Thymus (tissue), 11 donors: ENCODE results near the gene ARHGAP9. TPM values are rescaled to one million over a fixed set of nuclear protein-coding genes. Genes with fewer than 3 reads are reported as not detected.
A peak's percentile ranks its signal among the peaks of the same experiment; 100 is the strongest.
"Not testable (repeated sequence)": the region's sequence is repeated elsewhere in the genome, so short reads cannot be mapped to it uniquely, and the experiment has no call there.

Experiments used
- DNase-seq, 9 donors: peaks; one replicate each; pipeline ENCODE4 v3.0.0-alpha.2; 2013; ENCODE audit warnings: low spot score in 9 of 9, low read depth in 6 of 9, missing footprints in 1 of 9
- H3K27ac ChIP-seq, 2 donors: one replicate each; pipeline ENCODE4 v1.5.1; 2013; ENCODE audit warnings: control low read depth in 1 of 2, low read depth in 1 of 2, low read length in 1 of 2, mild to moderate bottlenecking in 1 of 2, moderate library complexity in 1 of 2
- H3K27me3 ChIP-seq, 2 donors: one replicate each; pipeline ENCODE4 v1.5.1; 2013; ENCODE audit warnings: low read length in 1 of 2; ENCODE audit not compliant: control insufficient read depth in 2 of 2, insufficient read depth in 1 of 2
- H3K36me3 ChIP-seq, 2 donors: one replicate each; pipeline ENCODE4 v1.5.1; 2013; ENCODE audit warnings: low read length in 1 of 2, mild to moderate bottlenecking in 1 of 2, moderate library complexity in 1 of 2; ENCODE audit not compliant: control insufficient read depth in 2 of 2, insufficient read depth in 2 of 2
- H3K4me1 ChIP-seq, 2 donors: one replicate each; pipeline ENCODE4 v1.5.1; 2013; ENCODE audit warnings: low read length in 2 of 2; ENCODE audit not compliant: control insufficient read depth in 2 of 2, insufficient read depth in 2 of 2
- H3K4me3 ChIP-seq, 2 donors: one replicate each; pipeline ENCODE4 v1.5.1; 2013; ENCODE audit warnings: low read length in 2 of 2, control low read depth in 1 of 2, mild to moderate bottlenecking in 1 of 2
- H3K9me3 ChIP-seq, 2 donors: one replicate each; pipeline ENCODE4 v1.5.1; 2013; ENCODE audit warnings: low read length in 1 of 2, mild to moderate bottlenecking in 1 of 2; ENCODE audit not compliant: control insufficient read depth in 2 of 2, insufficient read depth in 1 of 2
- WGBS: extraction: QIAGEN DNeasy Blood & Tissue Kit; methylation state at CpG from one replicate; pipeline ENCODE4 v1.1.7; 2013; 5-methylcytosine and 5-hydroxymethylcytosine counted together
- polyA plus RNA-seq: library from polyadenylated mRNA; stranded (reverse); fragments of 200-250 nt; gene quantifications from one replicate; pipeline ENCODE4 v1.2.3, GENCODE V29; 2013
- total RNA-seq: library from RNA; stranded (reverse); fragments of 120-200 nt; gene quantifications from one replicate; pipeline ENCODE4 v1.2.4, GENCODE V29; 2013
- donor health status: healthy.

ARHGAP9 gene
- total and polyA plus RNA-seq, 2 donors = 71.1 to 165 TPM

- DNase-seq = peak; percentile 83 to 94 (median 87)
- Histone ChIP-seq H3K9me3 (no peaks in the 10 kb centered on the region), H3K27me3 (no peaks in the 10 kb centered on the region), H3K4me1 (peaks cover 5 to 25% of the 10 kb centered on the region in 2 donors), H3K36me3 (peaks cover 0 to 3% of the 10 kb centered on the region in 2 donors), H3K4me3 (peak within 1 kb of the TSS; percentile 59 to 96), H3K27ac (peak within 1 kb of the TSS; percentile 83 to 92)
- 2% methylated on average over 41 of the region's 41 CpGs for WGBS
Observed at GRCh38 chr12:57430931-57431566, 48.6 kb downstream of the ARHGAP9 start, which contains the start of gene R3HDM2. TSS of gene R3HDM2 (minus strand) at chr12:57431043. CDS start at chr12:57310428, 120,615 bp downstream.

DNA sequence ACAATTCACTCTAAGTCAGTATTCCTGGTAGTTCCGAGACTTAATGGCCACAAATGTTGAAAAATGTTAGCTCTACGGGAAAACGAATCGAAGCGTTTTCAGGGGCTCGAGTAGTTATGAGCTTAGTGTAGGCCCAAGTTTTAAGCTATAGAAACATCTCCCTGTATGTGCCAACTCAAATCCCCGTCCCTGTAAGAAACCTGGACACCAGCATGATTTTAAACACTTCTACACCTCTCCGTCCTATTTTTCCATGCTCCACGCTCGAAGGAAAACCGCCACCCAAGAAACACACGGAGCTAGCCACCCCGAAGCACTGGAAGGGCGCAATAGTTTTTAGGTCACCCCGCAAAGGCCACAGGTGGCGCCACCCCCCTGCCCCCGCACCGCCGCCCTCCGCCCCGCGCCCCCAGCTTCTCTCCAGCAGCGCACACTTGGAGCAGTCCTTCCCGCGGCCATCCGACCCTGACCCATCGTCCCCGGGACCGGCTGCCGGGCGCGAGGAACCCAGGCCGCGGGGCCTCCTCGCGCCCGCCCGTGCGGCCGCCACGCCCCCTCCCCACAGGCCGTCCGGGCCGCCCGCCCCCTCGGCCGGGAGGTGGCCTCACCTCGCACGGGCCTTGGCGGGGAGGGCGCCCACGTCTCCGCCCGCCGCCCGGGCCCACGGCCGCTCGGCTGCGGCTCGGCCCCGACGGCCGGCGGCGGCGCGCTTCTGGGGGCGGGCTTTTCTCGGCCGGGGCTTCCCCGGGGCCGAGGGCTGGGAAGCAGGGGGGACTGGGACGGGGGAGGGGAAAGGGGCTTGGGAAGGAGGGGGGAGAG is 49.3 kb downstream of the ARHGAP9 start:
- H3K4me1 ChIP-seq = peaks cover 5 to 21% of the 10 kb centered on the region in 2 donors
- H3K27ac ChIP-seq = peak overlapping the region; percentile 83 to 92
- under 1% methylated on average over 74 of the region's 74 CpGs for WGBS
- peaks cover 5% of the 10 kb centered on the region in 2 donors for H3K36me3 ChIP-seq
- H3K9me3 ChIP-seq = no peaks in the 10 kb centered on the region
- no peaks in the 10 kb centered on the region for H3K27me3 ChIP-seq
- peak overlapping the region; percentile 59 to 96 for H3K4me3 ChIP-seq
- DNase-seq = peak in 6 of 9 donors; percentile 33 to 60 (median 35)

GRCh38 chr12:57429473-57430111 is 50.1 kb downstream of the ARHGAP9 start:
- peak in 1 of 9 donors; percentile 19 for DNase-seq
- H3K4me1 ChIP-seq = peaks cover 5 to 14% of the 10 kb centered on the region in 2 donors
- H3K27me3 ChIP-seq = no peaks in the 10 kb centered on the region
- no peaks in the 10 kb centered on the region for H3K9me3 ChIP-seq
- WGBS = 57% methylated on average over 9 of the region's 9 CpGs
- peak overlapping the region; percentile 59 to 96 for H3K4me3 ChIP-seq
- peaks cover 6% of the 10 kb centered on the region in 2 donors for H3K36me3 ChIP-seq
- peak overlapping the region; percentile 83 to 92 for H3K27ac ChIP-seq

GRCh38 chr12:57428965-57429364 is 50.7 kb downstream of the ARHGAP9 start:
- DNase-seq = no peak
- no peaks in the 10 kb centered on the region for H3K9me3 ChIP-seq
- H3K4me1 ChIP-seq = peaks cover 5 to 14% of the 10 kb centered on the region in 2 donors
- H3K27me3 ChIP-seq = no peaks in the 10 kb centered on the region
- 93% methylated on average over 6 of the region's 6 CpGs for WGBS
- H3K4me3 ChIP-seq = no peak overlapping the region
- peaks cover 6 to 8% of the 10 kb centered on the region in 2 donors for H3K36me3 ChIP-seq
- H3K27ac ChIP-seq = no peak overlapping the region

- not testable (repeated sequence) for H3K9me3 ChIP-seq, H3K4me3 ChIP-seq, H3K27ac ChIP-seq, DNase-seq, H3K27me3 ChIP-seq
- Histone ChIP-seq H3K4me1 (peaks cover 5 to 14% of the 10 kb centered on the region in 2 donors), H3K36me3 (peaks cover 11 to 16% of the 10 kb centered on the region in 2 donors)
- 98% methylated on average over 10 of the region's 10 CpGs for WGBS
Observed at GRCh38 chr12:57426948-57427347, 52.7 kb downstream of the ARHGAP9 start.

Other genes starting within 250 kb of the ARHGAP9 start
- gene STAC3, start 228.7 kb downstream of the ARHGAP9 start, total RNA-seq = 2.1 TPM
- 12.3 TPM for gene STAC3, start 228.7 kb downstream of the ARHGAP9 start, polyA plus RNA-seq
- gene R3HDM2, start 48.8 kb downstream of the ARHGAP9 start, total RNA-seq = 12.6 TPM
- gene R3HDM2, start 48.8 kb downstream of the ARHGAP9 start, polyA plus RNA-seq = 22.4 TPM
- gene INHBC, start 45.1 kb downstream of the ARHGAP9 start, total RNA-seq = not detected
- gene INHBC, start 45.1 kb downstream of the ARHGAP9 start, polyA plus RNA-seq = 0.05 TPM
- gene INHBE, start 24.6 kb downstream of the ARHGAP9 start, total RNA-seq = 0.09 TPM
- 0.14 TPM for gene INHBE, start 24.6 kb downstream of the ARHGAP9 start, polyA plus RNA-seq
- gene GLI1, start 20.1 kb downstream of the ARHGAP9 start, total RNA-seq = 0.85 TPM
- gene GLI1, start 20.1 kb downstream of the ARHGAP9 start, polyA plus RNA-seq = 0.71 TPM
- 93.8 TPM for gene MARS1, start 8.2 kb upstream of the ARHGAP9 start, total RNA-seq
- 117 TPM for gene MARS1, start 8.2 kb upstream of the ARHGAP9 start, polyA plus RNA-seq
- gene DDIT3, start 40.6 kb upstream of the ARHGAP9 start, total RNA-seq = 25.0 TPM
- gene DDIT3, start 40.6 kb upstream of the ARHGAP9 start, polyA plus RNA-seq = 43.4 TPM
- 5.6 TPM for gene MBD6, start 43.0 kb upstream of the ARHGAP9 start, total RNA-seq
- gene MBD6, start 43.0 kb upstream of the ARHGAP9 start, polyA plus RNA-seq = 60.5 TPM
- gene DCTN2, start 67.3 kb upstream of the ARHGAP9 start, total RNA-seq = 56.4 TPM
- gene DCTN2, start 67.3 kb upstream of the ARHGAP9 start, polyA plus RNA-seq = 79.7 TPM
- gene KIF5A, start 70.2 kb upstream of the ARHGAP9 start, total RNA-seq = 0.05 TPM
- 0.27 TPM for gene KIF5A, start 70.2 kb upstream of the ARHGAP9 start, polyA plus RNA-seq
- 8.5 TPM for gene PIP4K2C, start 111.3 kb upstream of the ARHGAP9 start, total RNA-seq
- gene PIP4K2C, start 111.3 kb upstream of the ARHGAP9 start, polyA plus RNA-seq = 14.4 TPM
- gene DTX3, start 125.0 kb upstream of the ARHGAP9 start, total RNA-seq = 16.6 TPM
- 36.8 TPM for gene DTX3, start 125.0 kb upstream of the ARHGAP9 start, polyA plus RNA-seq
- 2.0 TPM for gene ARHGEF25, start 131.6 kb upstream of the ARHGAP9 start, total RNA-seq
- 8.5 TPM for gene ARHGEF25, start 131.6 kb upstream of the ARHGAP9 start, polyA plus RNA-seq
- gene B4GALNT1, start 153.3 kb upstream of the ARHGAP9 start, total RNA-seq = 0.57 TPM
- 1.3 TPM for gene B4GALNT1, start 153.3 kb upstream of the ARHGAP9 start, polyA plus RNA-seq
- 111 TPM for gene OS9, start 214.3 kb upstream of the ARHGAP9 start, total RNA-seq
- 166 TPM for gene OS9, start 214.3 kb upstream of the ARHGAP9 start, polyA plus RNA-seq